CD8-positive, alpha-beta memory T cell (primary cell): ENCODE results near the gene VPS25. TPM values are rescaled to one million over a fixed set of nuclear protein-coding genes. Genes with fewer than 3 reads are reported as not detected.
A peak's percentile ranks its signal among the peaks of the same experiment; 100 is the strongest.

Experiments
- CTCF ChIA-PET: fragments of 350-600 bp; sonication (Branson Sonifier 250); formaldehyde crosslinking; loops from one replicate; lab custom pipeline; 2021; ENCODE audit warnings: antibody characterized with exemption; lab: Charles Lee
- POLR2A ChIA-PET: fragments of 350-600 bp; sonication (Branson Sonifier 250); formaldehyde crosslinking; loops from one replicate; lab custom pipeline; 2021; ENCODE audit warnings: antibody characterized with exemption; lab: Charles Lee
- DNase-seq, 5 donors: peaks; one replicate each; pipeline versions ENCODE4 v3.0.0 to v3.0.0-alpha.2; 2020 to 2022; ENCODE audit warnings: mixed read lengths in 1 of 5
- H3K27ac ChIP-seq: one replicate; pipeline ENCODE4 v1.7.0; 2013; ENCODE audit warnings: low read depth, mild to moderate bottlenecking, low read length, moderate library complexity
- H3K27me3 ChIP-seq: 2 replicates; pipeline ENCODE4 v1.7.0; 2013; ENCODE audit warnings: low read length, mild to moderate bottlenecking; ENCODE audit not compliant: insufficient read depth, poor library complexity, severe bottlenecking
- H3K36me3 ChIP-seq: 2 replicates; pipeline ENCODE4 v1.7.0; 2013; ENCODE audit warnings: mild to moderate bottlenecking, low read length, moderate library complexity; ENCODE audit not compliant: insufficient read depth
- H3K4me1 ChIP-seq: 2 replicates; pipeline ENCODE4 v1.7.0; 2013; ENCODE audit warnings: mild to moderate bottlenecking, low read length, moderate library complexity; ENCODE audit not compliant: insufficient read depth
- H3K4me3 ChIP-seq: 2 replicates; pipeline ENCODE4 v1.7.0; 2013; ENCODE audit warnings: mild to moderate bottlenecking, low read length
- H3K9me3 ChIP-seq: 2 replicates; pipeline ENCODE4 v1.7.0; 2013; ENCODE audit warnings: mild to moderate bottlenecking, low read length
- H3K27ac Mint-ChIP-seq, 8 donors: one replicate each; pipeline ENCODE4 v1.8.0; 2020 to 2021; ENCODE audit warnings: mixed read lengths in 8 of 8, mild to moderate bottlenecking in 6 of 8, inconsistent platforms in 3 of 8, moderate library complexity in 3 of 8
- H3K27me3 Mint-ChIP-seq, 2 donors: one replicate each; pipeline ENCODE4 v1.8.0; 2020 to 2021; ENCODE audit warnings: mixed read lengths in 2 of 2, mild to moderate bottlenecking in 1 of 2, moderate library complexity in 1 of 2
- H3K36me3 Mint-ChIP-seq, 3 donors: one replicate each; pipeline ENCODE4 v1.8.0; 2020 to 2021; ENCODE audit warnings: mixed read lengths in 3 of 3, inconsistent platforms in 1 of 3, mild to moderate bottlenecking in 1 of 3
- H3K4me1 Mint-ChIP-seq, 3 donors: one replicate each; pipeline ENCODE4 v1.8.0; 2020 to 2021; ENCODE audit warnings: mixed read lengths in 3 of 3, inconsistent platforms in 1 of 3, mild to moderate bottlenecking in 1 of 3
- H3K4me3 Mint-ChIP-seq, 7 donors: one replicate each; pipeline ENCODE4 v1.8.0; 2020 to 2021; ENCODE audit warnings: mixed read lengths in 7 of 7, mild to moderate bottlenecking in 6 of 7, moderate library complexity in 4 of 7, inconsistent platforms in 2 of 7
- H3K9me3 Mint-ChIP-seq, 5 donors: one replicate each; pipeline ENCODE4 v1.8.0; 2020 to 2022; ENCODE audit warnings: mixed read lengths in 5 of 5, mild to moderate bottlenecking in 3 of 5, moderate library complexity in 2 of 5, inconsistent platforms in 1 of 5
- polyA plus RNA-seq: library from polyadenylated mRNA; unstranded; fragments of 300-500 nt; fragmentation: Illumina TruSeq; gene quantifications from one replicate; pipeline ENCODE4 v1.2.3, GENCODE V29; 2021
- total RNA-seq, 2 experiments: library from RNA; stranded (reverse); gene quantifications; one replicate each; pipeline ENCODE4 v1.2.3, GENCODE V29; 2021

Gene VPS25
- total and polyA plus RNA-seq, 3 experiments from 2014 or later = 63.8 to 108 (median 101) TPM

DNA sequence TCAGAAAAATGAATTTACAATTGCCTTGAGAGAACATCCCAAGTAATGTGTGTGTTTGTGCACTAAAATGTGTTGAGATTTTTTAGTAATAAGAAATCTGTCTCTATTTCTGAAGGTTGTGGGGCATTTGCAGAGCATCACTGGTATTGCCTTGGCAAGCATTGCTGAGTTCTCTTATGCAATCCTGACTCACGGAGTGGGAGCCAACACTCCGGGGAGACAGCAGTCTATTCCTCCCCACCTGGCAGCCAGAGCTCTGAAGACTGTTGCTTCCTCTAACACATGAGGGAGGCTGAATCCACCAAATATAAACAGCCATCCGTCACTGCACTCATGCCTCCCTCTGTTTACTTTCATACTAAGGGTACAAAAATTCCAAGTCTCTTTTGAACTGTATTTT, 36.0 kb downstream of the VPS25 start:
- H3K27ac ChIP-seq = no peak overlapping the region
- H3K4me3 Mint-ChIP-seq = no peak overlapping the region
- peak overlapping the region in 1 of 8 donors; percentile 32 for H3K27ac Mint-ChIP-seq
- CTCF ChIA-PET = interaction anchor here (1.3 kb wide), 1 partner anchor 12 kb away, joined by 3 read pairs; no protein-coding TSS in a partner anchor
- POLR2A ChIA-PET = no interaction called here
- no peaks in the 10 kb centered on the region for H3K9me3 Mint-ChIP-seq
- no peaks in the 10 kb centered on the region for H3K27me3 ChIP-seq
- no peak for DNase-seq
- peaks cover 24% of the 10 kb centered on the region for H3K36me3 ChIP-seq
- no peaks in the 10 kb centered on the region for H3K27me3 Mint-ChIP-seq
- no peaks in the 10 kb centered on the region for H3K4me1 ChIP-seq
- H3K4me3 ChIP-seq = no peak overlapping the region
- H3K9me3 ChIP-seq = no peaks in the 10 kb centered on the region
- peaks cover 6 to 44% (median 13%) of the 10 kb centered on the region in 3 donors for H3K36me3 Mint-ChIP-seq
- no peaks in the 10 kb centered on the region for H3K4me1 Mint-ChIP-seq

- no peak overlapping the region for H3K27ac ChIP-seq
- H3K36me3 ChIP-seq = peaks cover 73% of the 10 kb centered on the region
- POLR2A ChIA-PET = interaction anchor here (1.0 kb wide), 1 partner anchor 10 kb away, joined by 3 read pairs; the partner anchor contains the start of gene BECN1
- H3K4me1 ChIP-seq = no peaks in the 10 kb centered on the region
- Mint-ChIP-seq H3K4me3 (no peak overlapping the region), H3K4me1 (peaks cover 0 to 4% (median 3%) of the 10 kb centered on the region in 3 donors), H3K36me3 (peaks cover 8 to 79% (median 26%) of the 10 kb centered on the region in 3 donors), H3K27me3 (no peaks in the 10 kb centered on the region), H3K9me3 (no peaks in the 10 kb centered on the region), H3K27ac (peak overlapping the region in 1 of 8 donors; percentile 7)
- H3K27me3 ChIP-seq = no peaks in the 10 kb centered on the region
- H3K9me3 ChIP-seq = no peaks in the 10 kb centered on the region
- CTCF ChIA-PET = no interaction called here
- H3K4me3 ChIP-seq = no peak overlapping the region
- no peak for DNase-seq
Observed at GRCh38 chr17:42814633-42815399, 41.6 kb downstream of the VPS25 start.

GRCh38 chr17:42817866-42818265, 44.6 kb downstream of the VPS25 start:
- Histone ChIP-seq H3K27ac (no peak overlapping the region), H3K9me3 (no peaks in the 10 kb centered on the region), H3K36me3 (peaks cover 68% of the 10 kb centered on the region), H3K4me1 (peaks cover 6% of the 10 kb centered on the region), H3K27me3 (no peaks in the 10 kb centered on the region), H3K4me3 (no peak overlapping the region)
- no peak for DNase-seq
- ChIA-PET POLR2A (no interaction called here), CTCF (interaction anchor here (1.7 kb wide), 1 partner anchor 14 kb away, joined by 4 read pairs; no protein-coding TSS in a partner anchor)
- no peak overlapping the region for H3K4me3 Mint-ChIP-seq
- no peaks in the 10 kb centered on the region for H3K9me3 Mint-ChIP-seq
- no peaks in the 10 kb centered on the region for H3K27me3 Mint-ChIP-seq
- H3K36me3 Mint-ChIP-seq = peaks cover 6 to 83% (median 24%) of the 10 kb centered on the region in 3 donors
- peak overlapping the region in 1 of 8 donors; percentile 76 for H3K27ac Mint-ChIP-seq
- H3K4me1 Mint-ChIP-seq = peaks cover 11 to 28% (median 24%) of the 10 kb centered on the region in 3 donors

- Mint-ChIP-seq H3K9me3 (no peaks in the 10 kb centered on the region), H3K4me3 (no peak overlapping the region), H3K4me1 (peaks cover 12 to 31% (median 26%) of the 10 kb centered on the region in 3 donors), H3K36me3 (peaks cover 6 to 82% (median 24%) of the 10 kb centered on the region in 3 donors), H3K27ac (no peak overlapping the region), H3K27me3 (no peaks in the 10 kb centered on the region)
- H3K36me3 ChIP-seq = peaks cover 68% of the 10 kb centered on the region
- ChIA-PET CTCF (interaction anchor here (1.7 kb wide), 1 partner anchor 15 kb away, joined by 4 read pairs; no protein-coding TSS in a partner anchor), POLR2A (no interaction called here)
- no peak for DNase-seq
- no peaks in the 10 kb centered on the region for H3K27me3 ChIP-seq
- H3K4me1 ChIP-seq = peaks cover 11% of the 10 kb centered on the region
- H3K27ac ChIP-seq = no peak overlapping the region
- H3K4me3 ChIP-seq = no peak overlapping the region
- H3K9me3 ChIP-seq = no peaks in the 10 kb centered on the region
Observed at GRCh38 chr17:42818379-42818778, 45.1 kb downstream of the VPS25 start.

- no peaks in the 10 kb centered on the region for H3K9me3 ChIP-seq
- peak overlapping the region in 6 of 8 donors; percentile 17 to 70 (median 64) for H3K27ac Mint-ChIP-seq
- H3K27me3 Mint-ChIP-seq = no peaks in the 10 kb centered on the region
- peak overlapping the region in 1 of 7 donors; percentile 68 for H3K4me3 Mint-ChIP-seq
- no peaks in the 10 kb centered on the region for H3K27me3 ChIP-seq
- CTCF ChIA-PET = interaction anchor here (0.9 kb wide), 2 partner anchors 14 to 278 kb away, joined by 3 read pairs; no protein-coding TSS in a partner anchor
- H3K36me3 Mint-ChIP-seq = peaks cover 3 to 72% (median 12%) of the 10 kb centered on the region in 3 donors
- peaks cover 14% of the 10 kb centered on the region for H3K4me1 ChIP-seq
- DNase-seq = peak; percentile 29 to 66 (median 46)
- H3K27ac ChIP-seq = no peak overlapping the region
- H3K36me3 ChIP-seq = peaks cover 54% of the 10 kb centered on the region
- POLR2A ChIA-PET = no interaction called here
- no peaks in the 10 kb centered on the region for H3K9me3 Mint-ChIP-seq
- peaks cover 22 to 42% (median 37%) of the 10 kb centered on the region in 3 donors for H3K4me1 Mint-ChIP-seq
- H3K4me3 ChIP-seq = no peak overlapping the region
Observed at GRCh38 chr17:42819939-42820535, 46.8 kb downstream of the VPS25 start.

- H3K4me1 Mint-ChIP-seq = peaks cover 22 to 42% (median 37%) of the 10 kb centered on the region in 3 donors
- ChIA-PET CTCF (interaction anchor here (1.4 to 1.7 kb wide), 2 partner anchors 11 to 12 kb away, joined by 3 to 5 read pairs; no protein-coding TSS in a partner anchor), POLR2A (interaction anchor here (1.5 kb wide), 1 partner anchor 13 kb away, joined by 5 read pairs; no protein-coding TSS in a partner anchor)
- H3K27me3 ChIP-seq = no peaks in the 10 kb centered on the region
- H3K4me3 Mint-ChIP-seq = peak overlapping the region in 4 of 7 donors; percentile 39 to 76 (median 54)
- peak overlapping the region in 2 of 8 donors; percentile 41 to 43 for H3K27ac Mint-ChIP-seq
- no peaks in the 10 kb centered on the region for H3K9me3 Mint-ChIP-seq
- no peaks in the 10 kb centered on the region for H3K27me3 Mint-ChIP-seq
- peaks cover 3 to 60% (median 6%) of the 10 kb centered on the region in 3 donors for H3K36me3 Mint-ChIP-seq
- H3K27ac ChIP-seq = no peak overlapping the region
- DNase-seq = no peak
- H3K9me3 ChIP-seq = no peaks in the 10 kb centered on the region
- H3K36me3 ChIP-seq = peaks cover 43% of the 10 kb centered on the region
- peaks cover 14% of the 10 kb centered on the region for H3K4me1 ChIP-seq
- no peak overlapping the region for H3K4me3 ChIP-seq
Observed at GRCh38 chr17:42821176-42821575, 47.9 kb downstream of the VPS25 start.

- Mint-ChIP-seq H3K4me3 (peak overlapping the region in 1 of 7 donors; percentile 51), H3K27me3 (peaks cover 2 to 14% of the 10 kb centered on the region in 2 donors), H3K36me3 (peaks cover 0 to 8% (median 3%) of the 10 kb centered on the region in 3 donors), H3K9me3 (no peaks in the 10 kb centered on the region), H3K4me1 (peaks cover 16 to 23% (median 21%) of the 10 kb centered on the region in 3 donors), H3K27ac (peak overlapping the region in 1 of 8 donors; percentile 25)
- peaks cover 17% of the 10 kb centered on the region for H3K4me1 ChIP-seq
- DNase-seq = no peak
- H3K9me3 ChIP-seq = no peaks in the 10 kb centered on the region
- POLR2A ChIA-PET = no interaction called here
- CTCF ChIA-PET = no interaction called here
- H3K36me3 ChIP-seq = no peaks in the 10 kb centered on the region
- H3K27ac ChIP-seq = no peak overlapping the region
- H3K4me3 ChIP-seq = no peak overlapping the region
- H3K27me3 ChIP-seq = no peaks in the 10 kb centered on the region
Observed at GRCh38 chr17:42827472-42827871, 54.2 kb downstream of the VPS25 start.
